IPS DF 4.7 (cell line): ENCODE measurements around the gene RERE.

Experiments used
- DNase-seq: peaks from one replicate; pipeline ENCODE4 v3.0.0-alpha.2; 2013; ENCODE audit warnings: low spot score; ENCODE audit errors: extremely low read depth

RERE gene

GRCh38 chr1:8340448-8340847 lies 477.0 kb downstream of the RERE start:
- no peak for DNase-seq

- DNase-seq: no peak
Measured at GRCh38 chr1:8339203-8339600, 478.2 kb downstream of the RERE start.

GRCh38 chr1:8338526-8339202 lies 478.8 kb downstream of the RERE start:
- DNase-seq: no peak

- DNase-seq: no peak
Measured at GRCh38 chr1:8337776-8338525, 479.5 kb downstream of the RERE start.

GRCh38 chr1:8335246-8335645 lies 482.2 kb downstream of the RERE start:
- no peak for DNase-seq

GRCh38 chr1:8334106-8334851 lies 483.2 kb downstream of the RERE start:
- no peak for DNase-seq

GRCh38 chr1:8333246-8333987 lies 484.0 kb downstream of the RERE start:
- no peak for DNase-seq

- no peak for DNase-seq
Measured at GRCh38 chr1:8332806-8333205, 484.6 kb downstream of the RERE start.

GRCh38 chr1:8330271-8331125 lies 486.9 kb downstream of the RERE start:
- no peak for DNase-seq

- DNase-seq: no peak
Measured at GRCh38 chr1:8329858-8330257, 487.6 kb downstream of the RERE start.

- no peak for DNase-seq
Measured at GRCh38 chr1:8329439-8329838, 488.0 kb downstream of the RERE start.

- DNase-seq: no peak
Measured at GRCh38 chr1:8328271-8328670, 489.2 kb downstream of the RERE start.

- DNase-seq: no peak
Measured at GRCh38 chr1:8326265-8326664, 491.2 kb downstream of the RERE start.

- no peak for DNase-seq
Measured at GRCh38 chr1:8325771-8326170, 491.7 kb downstream of the RERE start.

- no peak for DNase-seq
Measured at GRCh38 chr1:8324176-8324810, 493.1 kb downstream of the RERE start.

GRCh38 chr1:8323706-8324105 lies 493.7 kb downstream of the RERE start:
- DNase-seq: no peak

GRCh38 chr1:8321612-8322011 lies 495.8 kb downstream of the RERE start:
- no peak for DNase-seq

GRCh38 chr1:8318436-8318835 lies 499.0 kb downstream of the RERE start:
- no peak for DNase-seq

- no peak for DNase-seq
Measured at GRCh38 chr1:8317647-8318381, 499.6 kb downstream of the RERE start, which contains the start of gene SLC45A1. Gene SLC45A1 (plus strand): TSS chr1:8318114. CDS start chr1:8324330, 6,216 bp downstream.
